Natural killer cell (primary cell): ENCODE measurements around the gene SLC16A1. TPM values are rescaled to one million over a fixed set of nuclear protein-coding genes. Genes with fewer than 3 reads are reported as not detected.

ENCODE experiments used
- ATAC-seq, 3 donors: fragments of 150-1000 bp in 2 of 3; fragments of 200-7000 bp in 1 of 3; cut with Tn5 transposase; 1 replicate in 1 of 3; 2 replicates in 2 of 3; pipeline ENCODE4 v1.10.0; 2021; ENCODE audit warnings: mild to moderate bottlenecking in 2 of 3, moderate library complexity in 2 of 3
- DNase-seq, 2 donors: peaks; one replicate each; pipeline versions ENCODE4 v3.0.0 to v3.0.0-alpha.2; 2013 to 2021; ENCODE audit warnings: mixed read lengths in 1 of 2
- H3K27ac ChIP-seq: one replicate; pipeline ENCODE4 v1.5.1; 2013; ENCODE audit warnings: mild to moderate bottlenecking, low read length
- H3K27me3 ChIP-seq: one replicate; pipeline ENCODE4 v1.6.1; 2013; ENCODE audit warnings: low read length; ENCODE audit not compliant: control insufficient read depth, insufficient read depth
- H3K36me3 ChIP-seq: one replicate; pipeline ENCODE4 v1.6.1; 2013; ENCODE audit warnings: low read length; ENCODE audit not compliant: control insufficient read depth, insufficient read depth
- H3K4me1 ChIP-seq: one replicate; pipeline ENCODE4 v1.6.1; 2013; ENCODE audit warnings: low read length; ENCODE audit not compliant: control insufficient read depth, insufficient read depth
- H3K4me3 ChIP-seq: one replicate; pipeline ENCODE4 v1.5.1; 2013; ENCODE audit warnings: low read length
- H3K9me3 ChIP-seq: one replicate; pipeline ENCODE4 v1.6.1; 2013; ENCODE audit warnings: low read length; ENCODE audit not compliant: control insufficient read depth, insufficient read depth
- H3K27ac Mint-ChIP-seq, 2 donors: one replicate each; pipeline ENCODE4 v1.8.0; 2022; ENCODE audit warnings: mild to moderate bottlenecking in 2 of 2, mixed read lengths in 2 of 2, moderate library complexity in 1 of 2
- H3K27me3 Mint-ChIP-seq, 2 donors: one replicate each; pipeline ENCODE4 v1.8.0; 2022; ENCODE audit warnings: low read depth in 2 of 2, mixed read lengths in 2 of 2
- H3K36me3 Mint-ChIP-seq: one replicate; pipeline ENCODE4 v1.8.0; 2022; ENCODE audit warnings: mixed read lengths
- H3K4me1 Mint-ChIP-seq, 2 donors: one replicate each; pipeline ENCODE4 v1.8.0; 2022; ENCODE audit warnings: mixed read lengths in 2 of 2
- H3K4me3 Mint-ChIP-seq: one replicate; pipeline ENCODE4 v1.8.0; 2022; ENCODE audit warnings: mild to moderate bottlenecking, moderate library complexity, mixed read lengths
- H3K9me3 Mint-ChIP-seq, 2 donors: one replicate each; pipeline ENCODE4 v1.8.0; 2022; ENCODE audit warnings: mixed read lengths in 2 of 2
- WGBS: methylation state at CpG from one replicate; pipeline ENCODE4 v1.1.7; 2013; ENCODE audit warnings: missing lambda C conversion rate; ENCODE audit not compliant: insufficient coverage; 5-methylcytosine and 5-hydroxymethylcytosine counted together
- intact Hi-C: fragments of 100-400 bp; cut with micrococcal nuclease; formaldehyde crosslinking; loops from one replicate; pipeline ENCODE4 v1.14.2; 2022
- total RNA-seq, 4 donors: library from RNA; stranded (reverse); fragments of 120-200 nt in 1 of 4; gene quantifications; one replicate each; pipeline versions ENCODE4 v1.2.3 to v1.2.4, GENCODE V29; 2013 to 2022
- TF ChIP-seq, protein P1 (sequence below): fragments of 200-600 bp; IDR thresholded peaks from one replicate; pipeline ENCODE4 v1.8.0; 2022; ENCODE audit warnings: antibody characterized with exemption

The SLC16A1 gene
- total RNA-seq, 3 donors from 2014 or later (not counting 1 experiment from before 2014, with no cell fraction given) = 8.7 to 18.5 (median 14.0) TPM

DNA sequence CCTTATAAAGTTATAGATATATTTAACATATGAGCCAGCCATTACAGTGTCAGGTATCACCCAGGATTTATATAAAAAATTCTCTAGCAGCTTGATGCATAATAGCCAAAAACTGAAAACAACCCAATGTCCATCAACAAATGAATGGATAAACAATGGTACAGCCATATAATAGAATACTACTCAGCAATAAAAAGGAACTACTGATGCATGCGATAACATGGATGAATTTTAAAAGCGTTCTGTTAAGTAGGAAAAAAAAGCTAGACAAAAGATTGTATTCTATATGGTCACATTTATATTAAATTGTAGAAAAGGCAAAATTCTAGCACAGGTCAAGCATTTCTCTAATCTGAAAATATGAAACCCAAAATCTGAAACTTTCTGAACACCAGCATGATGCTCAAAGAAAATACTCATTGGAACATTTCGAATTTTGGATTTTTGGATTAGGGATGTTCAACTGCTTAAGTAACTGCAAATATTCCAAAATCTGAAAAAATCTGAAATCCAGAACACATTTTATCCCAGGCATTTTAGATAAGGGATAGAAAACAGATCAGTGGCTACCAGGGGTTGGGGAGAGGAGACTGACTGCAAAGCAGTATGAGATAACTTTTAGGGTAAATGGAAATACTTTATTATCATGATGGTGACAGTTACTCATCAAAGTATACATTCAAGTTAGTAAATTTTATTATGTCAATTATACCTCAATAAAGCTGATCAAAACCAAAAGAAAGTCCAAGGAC lies 22.0 kb downstream of the SLC16A1 start:
- Mint-ChIP-seq H3K27me3 (no peaks in the 10 kb centered on the region), H3K4me1 (no peaks in the 10 kb centered on the region), H3K27ac (no peak overlapping the region), H3K4me3 (no peak overlapping the region), H3K9me3 (no peaks in the 10 kb centered on the region), H3K36me3 (no peaks in the 10 kb centered on the region)
- TF ChIP-seq, protein P1, sequence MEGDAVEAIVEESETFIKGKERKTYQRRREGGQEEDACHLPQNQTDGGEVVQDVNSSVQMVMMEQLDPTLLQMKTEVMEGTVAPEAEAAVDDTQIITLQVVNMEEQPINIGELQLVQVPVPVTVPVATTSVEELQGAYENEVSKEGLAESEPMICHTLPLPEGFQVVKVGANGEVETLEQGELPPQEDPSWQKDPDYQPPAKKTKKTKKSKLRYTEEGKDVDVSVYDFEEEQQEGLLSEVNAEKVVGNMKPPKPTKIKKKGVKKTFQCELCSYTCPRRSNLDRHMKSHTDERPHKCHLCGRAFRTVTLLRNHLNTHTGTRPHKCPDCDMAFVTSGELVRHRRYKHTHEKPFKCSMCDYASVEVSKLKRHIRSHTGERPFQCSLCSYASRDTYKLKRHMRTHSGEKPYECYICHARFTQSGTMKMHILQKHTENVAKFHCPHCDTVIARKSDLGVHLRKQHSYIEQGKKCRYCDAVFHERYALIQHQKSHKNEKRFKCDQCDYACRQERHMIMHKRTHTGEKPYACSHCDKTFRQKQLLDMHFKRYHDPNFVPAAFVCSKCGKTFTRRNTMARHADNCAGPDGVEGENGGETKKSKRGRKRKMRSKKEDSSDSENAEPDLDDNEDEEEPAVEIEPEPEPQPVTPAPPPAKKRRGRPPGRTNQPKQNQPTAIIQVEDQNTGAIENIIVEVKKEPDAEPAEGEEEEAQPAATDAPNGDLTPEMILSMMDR = no peak
- no peak for ATAC-seq
- H3K36me3 ChIP-seq = no peaks in the 10 kb centered on the region
- H3K27me3 ChIP-seq = no peaks in the 10 kb centered on the region
- H3K27ac ChIP-seq = no peak overlapping the region
- no peak overlapping the region for H3K4me3 ChIP-seq
- intact Hi-C loops = no loop called here
- no peak for DNase-seq
- H3K9me3 ChIP-seq = no peaks in the 10 kb centered on the region
- H3K4me1 ChIP-seq = no peaks in the 10 kb centered on the region
- WGBS = no CpG with 5 or more reads among the region's 3 CpGs

DNA sequence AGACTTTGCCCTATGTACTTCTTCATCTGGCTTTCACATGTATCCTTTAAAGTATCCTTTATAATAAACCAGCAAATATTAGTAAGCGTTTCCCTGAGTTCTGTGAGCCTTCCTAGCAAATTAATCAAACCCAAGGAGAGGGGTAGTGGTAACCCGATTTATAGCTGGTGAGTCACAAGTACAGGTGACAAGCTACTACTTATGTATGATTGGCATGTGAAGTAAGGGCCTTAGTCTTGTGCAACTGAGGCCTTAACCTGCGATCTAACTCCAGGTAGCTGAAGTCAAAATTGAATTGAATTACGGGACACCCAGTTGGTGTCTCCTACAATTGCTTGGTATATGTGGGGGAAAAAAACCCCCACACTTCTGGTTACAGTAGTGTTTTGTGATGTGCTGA lies 26.0 kb downstream of the SLC16A1 start:
- no peaks in the 10 kb centered on the region for H3K27me3 Mint-ChIP-seq
- H3K4me1 Mint-ChIP-seq = no peaks in the 10 kb centered on the region
- no peaks in the 10 kb centered on the region for H3K36me3 ChIP-seq
- no peak for ATAC-seq
- intact Hi-C loops = no loop called here
- H3K27ac ChIP-seq = no peak overlapping the region
- 100% methylated on average over 3 of the region's 4 CpGs for WGBS
- no peak overlapping the region for H3K4me3 Mint-ChIP-seq
- H3K36me3 Mint-ChIP-seq = no peaks in the 10 kb centered on the region
- H3K9me3 ChIP-seq = no peaks in the 10 kb centered on the region
- H3K9me3 Mint-ChIP-seq = no peaks in the 10 kb centered on the region
- no peak for DNase-seq
- TF ChIP-seq, protein P1 = no peak
- H3K4me3 ChIP-seq = no peak overlapping the region
- no peaks in the 10 kb centered on the region for H3K4me1 ChIP-seq
- no peak overlapping the region for H3K27ac Mint-ChIP-seq
- no peaks in the 10 kb centered on the region for H3K27me3 ChIP-seq

- Mint-ChIP-seq H3K27me3 (no peaks in the 10 kb centered on the region), H3K36me3 (no peaks in the 10 kb centered on the region), H3K9me3 (no peaks in the 10 kb centered on the region), H3K4me1 (peaks cover 0 to 5% of the 10 kb centered on the region in 2 donors), H3K27ac (no peak overlapping the region), H3K4me3 (no peak overlapping the region)
- TF ChIP-seq, protein P1 = no peak
- Histone ChIP-seq H3K36me3 (no peaks in the 10 kb centered on the region), H3K4me1 (no peaks in the 10 kb centered on the region), H3K9me3 (no peaks in the 10 kb centered on the region), H3K27me3 (no peaks in the 10 kb centered on the region), H3K27ac (no peak overlapping the region), H3K4me3 (no peak overlapping the region)
- DNase-seq (no peak), ATAC-seq (no peak)
- WGBS = 93% methylated on average over 1 of the region's 2 CpGs
- intact Hi-C loops = no loop called here
Observed at GRCh38 chr1:112927462-112927990, 28.5 kb downstream of the SLC16A1 start.
